Calu3 (cell line): ENCODE results near the gene DCDC2C. TPM values are rescaled to one million over a fixed set of nuclear protein-coding genes. Genes with fewer than 3 reads are reported as not detected.
A peak's percentile ranks its signal among the peaks of the same experiment; 100 is the strongest.
"Not testable (repeated sequence)": the region's sequence is repeated elsewhere in the genome, so short reads cannot be mapped to it uniquely, and the experiment has no call there.

Source experiments
- BruUV-seq: library from RNA; stranded (reverse); fragments of 400-500 nt; replicated peaks from 2 replicates; lab custom pipeline; 2021; lab: Mats Ljungman, UMichigan
- CTCF ChIA-PET: fragments of 300-600 bp; sonication (Branson Sonifier 250); formaldehyde crosslinking; loops from one replicate; lab custom pipeline; 2022; ENCODE audit warnings: antibody characterized with exemption; lab: Charles Lee
- DNase-seq: peaks from one replicate; pipeline ENCODE4 v3.0.0; 2022
- H3K27ac Mint-ChIP-seq: one replicate; pipeline ENCODE4 v1.8.0; 2022; ENCODE audit warnings: mixed read lengths; ENCODE audit not compliant: unreplicated experiment
- H3K27me3 Mint-ChIP-seq: one replicate; pipeline ENCODE4 v1.8.0; 2022; ENCODE audit warnings: mixed read lengths; ENCODE audit not compliant: unreplicated experiment
- H3K36me3 Mint-ChIP-seq: one replicate; pipeline ENCODE4 v1.8.0; 2022; ENCODE audit warnings: mild to moderate bottlenecking, moderate library complexity, mixed read lengths; ENCODE audit not compliant: insufficient read depth, unreplicated experiment
- H3K4me1 Mint-ChIP-seq: one replicate; pipeline ENCODE4 v1.8.0; 2022; ENCODE audit warnings: mild to moderate bottlenecking, low read depth, mixed read lengths; ENCODE audit not compliant: unreplicated experiment
- H3K4me3 Mint-ChIP-seq: one replicate; pipeline ENCODE4 v1.8.0; 2022; ENCODE audit warnings: mild to moderate bottlenecking, low read depth, moderate library complexity, mixed read lengths; ENCODE audit not compliant: unreplicated experiment
- H3K9me3 Mint-ChIP-seq: one replicate; pipeline ENCODE4 v1.8.0; 2022; ENCODE audit warnings: low read depth, mixed read lengths; ENCODE audit not compliant: unreplicated experiment
- CTCF ChIP-seq: fragments of 200-600 bp; IDR thresholded peaks from one replicate; pipeline ENCODE4 v1.8.0; 2022; ENCODE audit warnings: antibody characterized with exemption; ENCODE audit not compliant: unreplicated experiment
- intact Hi-C: fragments of 100-400 bp; cut with micrococcal nuclease; formaldehyde crosslinking; loops from one replicate; pipeline ENCODE4 v1.10.0; 2022; ENCODE audit not compliant: unreplicated experiment
- total RNA-seq: library from RNA; stranded (reverse); gene quantifications from 2 replicates; pipeline ENCODE4 v1.2.3, GENCODE V29; 2022

Gene DCDC2C
- total RNA-seq, 1 experiment from 2014 or later: not detected

GRCh38 chr2:3656762-3657721 lies 46.3 kb upstream of the DCDC2C start:
- H3K9me3 Mint-ChIP-seq: peaks cover 5% of the 10 kb centered on the region
- BruUV-seq: no TSS peak
- intact Hi-C loops: no loop called here
- TF ChIP-seq CTCF: no peak
- no peak overlapping the region for H3K4me3 Mint-ChIP-seq
- DNase-seq: no peak
- H3K27me3 Mint-ChIP-seq: peaks cover 20% of the 10 kb centered on the region
- no peaks in the 10 kb centered on the region for H3K36me3 Mint-ChIP-seq
- peaks cover 9% of the 10 kb centered on the region for H3K4me1 Mint-ChIP-seq
- CTCF ChIA-PET: no interaction called here
- H3K27ac Mint-ChIP-seq: no peak overlapping the region

GRCh38 chr2:3657881-3658280 lies 45.5 kb upstream of the DCDC2C start, which contains the start of gene ALLC:
ALLC (plus strand) TSS chr2:3658200; CDS start chr2:3671158, 12,958 bp downstream.
- Mint-ChIP-seq H3K27me3 (peaks cover 20% of the 10 kb centered on the region), H3K9me3 (peaks cover 5% of the 10 kb centered on the region), H3K36me3 (no peaks in the 10 kb centered on the region), H3K4me3 (no peak within 1 kb of the TSS), H3K27ac (no peak within 1 kb of the TSS), H3K4me1 (peaks cover 9% of the 10 kb centered on the region)
- DNase-seq: no peak
- no TSS peak for BruUV-seq
- CTCF ChIA-PET: no interaction called here
- intact Hi-C loops: no loop called here
- TF ChIP-seq CTCF: no peak

- BruUV-seq: no TSS peak
- TF ChIP-seq CTCF: no peak
- Mint-ChIP-seq H3K27me3 (peaks cover 4% of the 10 kb centered on the region), H3K4me1 (peaks cover 9% of the 10 kb centered on the region), H3K4me3 (no peak overlapping the region), H3K36me3 (no peaks in the 10 kb centered on the region), H3K27ac (no peak overlapping the region), H3K9me3 (peaks cover 7% of the 10 kb centered on the region)
- CTCF ChIA-PET: no interaction called here
- intact Hi-C loops: no loop called here
- no peak for DNase-seq
Observed at GRCh38 chr2:3659447-3660432, 43.6 kb upstream of the DCDC2C start.

GRCh38 chr2:3660640-3661039 lies 42.7 kb upstream of the DCDC2C start:
- intact Hi-C loops, H3K27me3 Mint-ChIP-seq, BruUV-seq, H3K4me1 Mint-ChIP-seq, CTCF ChIA-PET, H3K27ac Mint-ChIP-seq, H3K36me3 Mint-ChIP-seq, H3K9me3 Mint-ChIP-seq, H3K4me3 Mint-ChIP-seq: not testable (repeated sequence)
- peak; percentile 26 for DNase-seq
